ENCODE data around the gene ESPNL.

DNA sequence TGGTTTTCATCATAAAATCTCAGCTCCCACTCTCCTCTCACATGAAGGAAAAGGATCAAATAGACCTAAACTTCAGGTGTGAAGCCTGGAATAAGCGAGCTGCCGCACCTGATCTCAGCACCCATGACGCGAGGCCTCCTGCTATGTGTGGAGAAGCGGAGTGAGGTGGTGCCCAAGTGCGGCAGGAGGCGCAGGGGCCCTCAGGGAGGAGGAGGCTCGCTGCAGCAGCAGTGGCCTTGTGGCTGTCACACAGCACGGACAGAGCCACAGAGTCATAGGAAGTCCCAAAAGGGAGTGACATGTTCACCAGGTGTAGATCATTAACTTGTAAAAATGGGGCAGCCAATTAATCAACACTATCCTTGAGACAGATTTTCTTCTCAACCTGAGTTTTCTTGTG is 30.3 kb upstream of the ESPNL start:
- TF ChIP-seq POLR2A (IDR thresholded peaks at IDR 0.05) (no peak), POLR2AphosphoS5 (IDR thresholded peaks at IDR 0.05) (no peak), EP300 (IDR thresholded peaks at IDR 0.05; ENCODE audit: low read depth) (no peak)
- TF ChIP-seq, protein P1, sequence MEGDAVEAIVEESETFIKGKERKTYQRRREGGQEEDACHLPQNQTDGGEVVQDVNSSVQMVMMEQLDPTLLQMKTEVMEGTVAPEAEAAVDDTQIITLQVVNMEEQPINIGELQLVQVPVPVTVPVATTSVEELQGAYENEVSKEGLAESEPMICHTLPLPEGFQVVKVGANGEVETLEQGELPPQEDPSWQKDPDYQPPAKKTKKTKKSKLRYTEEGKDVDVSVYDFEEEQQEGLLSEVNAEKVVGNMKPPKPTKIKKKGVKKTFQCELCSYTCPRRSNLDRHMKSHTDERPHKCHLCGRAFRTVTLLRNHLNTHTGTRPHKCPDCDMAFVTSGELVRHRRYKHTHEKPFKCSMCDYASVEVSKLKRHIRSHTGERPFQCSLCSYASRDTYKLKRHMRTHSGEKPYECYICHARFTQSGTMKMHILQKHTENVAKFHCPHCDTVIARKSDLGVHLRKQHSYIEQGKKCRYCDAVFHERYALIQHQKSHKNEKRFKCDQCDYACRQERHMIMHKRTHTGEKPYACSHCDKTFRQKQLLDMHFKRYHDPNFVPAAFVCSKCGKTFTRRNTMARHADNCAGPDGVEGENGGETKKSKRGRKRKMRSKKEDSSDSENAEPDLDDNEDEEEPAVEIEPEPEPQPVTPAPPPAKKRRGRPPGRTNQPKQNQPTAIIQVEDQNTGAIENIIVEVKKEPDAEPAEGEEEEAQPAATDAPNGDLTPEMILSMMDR (IDR thresholded peaks at IDR 0.05), result no peak

All from transverse colon (tissue), 4 donors.